OCI-LY3 (cell line): Measurements from ENCODE around the gene NDUFS8.

Experiments
- H2AFZ ChIP-seq: fragments of 200-600, 300-600 bp; shearing (Covaris generic); 2 replicates; pipeline ENCODE4 v1.6.0; 2014; ENCODE audit warnings: antibody characterized with exemption, low read depth, low read length
- H3K27ac ChIP-seq: fragments of 200-600, 300-600 bp; sonication (generic); 2 replicates; pipeline ENCODE4 v1.5.1; 2014; ENCODE audit warnings: mild to moderate bottlenecking, low read length, moderate library complexity, mixed read lengths
- H3K27me3 ChIP-seq: fragments of 200-600, 300-600 bp; sonication (generic); 2 replicates; pipeline ENCODE4 v1.6.1; 2014; ENCODE audit warnings: low read depth, low read length, mixed read lengths
- H3K36me3 ChIP-seq: fragments of 200-600, 300-600 bp; sonication (generic); replicated peaks from 2 replicates; pipeline ENCODE3; 2014; ENCODE audit warnings: low read depth, low read length, mixed read lengths
- H3K4me1 ChIP-seq: fragments of 300-600, 200-600 bp; sonication (generic); 2 replicates; pipeline ENCODE4 v1.6.1; 2014; ENCODE audit warnings: low read length, mixed read lengths
- H3K4me2 ChIP-seq: fragments of 200-600, 300-600 bp; sonication (generic); 2 replicates; pipeline ENCODE4 v1.6.1; 2014; ENCODE audit warnings: low read length, mixed read lengths
- H3K4me3 ChIP-seq: fragments of 300-600, 200-600 bp; sonication (generic); 2 replicates; pipeline ENCODE4 v1.5.1; 2014; ENCODE audit warnings: antibody characterized with exemption, mild to moderate bottlenecking, low read length, moderate library complexity
- H3K79me2 ChIP-seq: fragments of 300-600, 200-600 bp; shearing (Covaris generic); 2 replicates; pipeline ENCODE4 v1.6.1; 2014; ENCODE audit warnings: mild to moderate bottlenecking, low read length, mixed read lengths
- H3K9ac ChIP-seq: fragments of 300-600, 200-600 bp; shearing (Covaris generic); 2 replicates; pipeline ENCODE4 v1.6.0; 2014; ENCODE audit warnings: mild to moderate bottlenecking, low read length, moderate library complexity
- H3K9me3 ChIP-seq: fragments of 200-600, 300-600 bp; shearing (Covaris generic); 2 replicates; pipeline ENCODE4 v1.6.1; 2014; ENCODE audit warnings: low read length, mixed read lengths; ENCODE audit not compliant: insufficient read depth
- H4K20me1 ChIP-seq: fragments of 200-600, 300-600 bp; sonication (generic); 2 replicates; pipeline ENCODE4 v1.6.1; 2016; ENCODE audit warnings: low read length, mixed read lengths; ENCODE audit not compliant: insufficient read depth
- CTCF ChIP-seq: fragments of 200-600, 300-600 bp; sonication (generic); IDR thresholded peaks from 2 replicates; pipeline ENCODE4 v1.5.1; 2014; ENCODE audit warnings: antibody characterized with exemption, low read length, low read depth
- EZH2phosphoT487 ChIP-seq: fragments of 200-600 bp; shearing (Covaris generic); IDR thresholded peaks from 2 replicates; pipeline ENCODE4 v1.6.1; 2018; ENCODE audit warnings: antibody characterized with exemption, mixed run types, low read depth

NDUFS8 gene

GRCh38 chr11:68004551-68005335 lies 25.7 kb upstream of the NDUFS8 start:
- Histone ChIP-seq H3K4me3 (peak overlapping the region; percentile 88), H3K36me3 (peaks cover 24% of the 10 kb centered on the region), H3K9me3 (no peaks in the 10 kb centered on the region), H4K20me1 (peaks cover 3% of the 10 kb centered on the region; the same call in 1 of the 2 replicates), H3K27me3 (no peaks in the 10 kb centered on the region), H3K9ac (peak overlapping the region; percentile 83; the same call in 1 of the 2 replicates), H2AFZ (no peak overlapping the region), H3K4me1 (peaks cover 55% of the 10 kb centered on the region), H3K4me2 (peak overlapping the region; percentile 88), H3K27ac (peak overlapping the region; percentile 91), H3K79me2 (peaks cover 42% of the 10 kb centered on the region)
- TF ChIP-seq CTCF (no peak), EZH2phosphoT487 (no peak)

- Histone ChIP-seq H3K4me3 (no peak overlapping the region), H2AFZ (no peak overlapping the region), H3K27me3 (no peaks in the 10 kb centered on the region), H3K79me2 (peaks cover 27% of the 10 kb centered on the region), H3K36me3 (peaks cover 12% of the 10 kb centered on the region), H3K9me3 (no peaks in the 10 kb centered on the region), H3K4me2 (peak overlapping the region; percentile 9), H4K20me1 (no peaks in the 10 kb centered on the region), H3K9ac (no peak overlapping the region), H3K4me1 (peaks cover 60% of the 10 kb centered on the region), H3K27ac (no peak overlapping the region)
- TF ChIP-seq EZH2phosphoT487 (no peak), CTCF (no peak)
Measured at GRCh38 chr11:68006606-68007166, 23.8 kb upstream of the NDUFS8 start.

- peaks cover 16% of the 10 kb centered on the region for H3K79me2 ChIP-seq
- peak overlapping the region; percentile 70 for H3K4me2 ChIP-seq
- peak overlapping the region; percentile 86; the same call in 1 of the 2 replicates for H2AFZ ChIP-seq
- no peaks in the 10 kb centered on the region for H4K20me1 ChIP-seq
- peak overlapping the region; percentile 63; the same call in 1 of the 2 replicates for H3K4me3 ChIP-seq
- H3K27ac ChIP-seq: no peak overlapping the region
- peaks cover 50% of the 10 kb centered on the region for H3K4me1 ChIP-seq
- no peak for TF ChIP-seq EZH2phosphoT487
- TF ChIP-seq CTCF: no peak
- no peaks in the 10 kb centered on the region for H3K9me3 ChIP-seq
- peak overlapping the region; percentile 26; the same call in 1 of the 2 replicates for H3K9ac ChIP-seq
- peaks cover 2% of the 10 kb centered on the region for H3K36me3 ChIP-seq
- H3K27me3 ChIP-seq: no peaks in the 10 kb centered on the region
Measured at GRCh38 chr11:68007498-68008380, 22.7 kb upstream of the NDUFS8 start.
